ENCODE results near the gene HSPBP1.
A peak's percentile ranks its signal among the peaks of the same experiment; 100 is the strongest.

HSPBP1 gene

DNA sequence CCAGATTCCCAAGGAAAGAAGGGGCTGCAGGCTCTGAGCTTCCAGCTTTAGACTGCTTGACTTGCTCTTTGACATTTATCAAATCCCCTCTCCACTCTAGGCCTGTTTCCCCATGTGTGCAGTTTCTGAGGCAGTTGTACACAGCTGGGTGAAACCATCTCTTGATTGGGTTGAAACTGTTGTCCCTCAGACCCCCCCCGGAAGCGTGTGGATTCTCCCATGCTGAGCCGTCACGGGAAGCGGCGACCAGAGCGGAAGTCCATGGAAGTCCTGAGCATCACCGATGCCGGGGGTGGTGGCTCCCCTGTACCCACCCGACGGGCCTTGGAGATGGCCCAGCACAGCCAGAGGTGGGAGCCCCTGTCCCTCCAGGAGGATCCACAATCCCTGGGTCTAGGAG, 23.6 kb upstream of the HSPBP1 start:
- Histone ChIP-seq H3K36me3 (peaks cover 7 to 57% (median 40%) of the 10 kb centered on the region in 11 experiments), H3K9ac (peak overlapping the region in 6 of 11 experiments; percentile 24 to 75 (median 38); a peak in 4 of 22 replicates), H3K9me3 (replicated peaks in 1 of 11) (no peaks in the 10 kb centered on the region), H3K4me2 (peak overlapping the region in 3 of 11 experiments; percentile 24 to 97 (median 86); a peak in 3 of 22 replicates), H3K4me1 (peaks cover 15 to 53% (median 29%) of the 10 kb centered on the region in 10 experiments; a peak in 19 of 20 replicates), H3K27me3 (no peaks in the 10 kb centered on the region), H3K4me3 (no peak overlapping the region), H4K20me1 (no peaks in the 10 kb centered on the region), H3K27ac (0 out of 22 replicates have a peak overlapping the region, but pooled peaks of 1 of the 11 experiments have one; percentile 22)
- TF ChIP-seq Cebpa-rat (IDR thresholded peaks at IDR 0.05) = no peak

DNA sequence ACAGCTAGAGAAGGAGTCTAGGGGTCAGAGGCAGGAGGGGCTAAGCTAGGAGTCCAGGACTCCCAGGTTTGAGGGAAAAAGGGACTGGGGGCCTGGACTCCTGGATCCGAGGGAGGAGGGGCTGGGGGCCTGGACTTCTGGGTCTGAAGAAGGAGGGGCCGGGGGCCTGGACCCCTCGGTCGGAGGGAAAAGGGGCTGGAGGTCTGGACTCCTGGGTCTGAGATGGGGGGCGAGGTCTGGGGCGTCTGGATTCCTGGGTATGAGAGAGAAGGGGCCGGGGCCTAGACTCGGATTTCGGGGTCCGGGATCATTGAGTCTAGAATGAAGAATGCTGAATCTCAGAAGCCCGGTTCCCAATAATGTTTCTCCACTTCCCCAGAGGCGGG, 22.4 kb upstream of the HSPBP1 start:
- Histone ChIP-seq H4K20me1 (no peaks in the 10 kb centered on the region), H3K4me1 (peaks cover 15 to 53% (median 29%) of the 10 kb centered on the region in 10 experiments; a peak in 19 of 20 replicates), H3K27me3 (no peaks in the 10 kb centered on the region), H3K9ac (peak overlapping the region; percentile 59 to 80 (median 75)), H3K27ac (peak overlapping the region; percentile 53 to 77 (median 61); a peak in 20 of 22 replicates), H3K4me2 (peak overlapping the region; percentile 74 to 97 (median 86)), H3K4me3 (peak overlapping the region; percentile 46 to 71 (median 58)), H3K36me3 (peaks cover 7 to 49% (median 42%) of the 10 kb centered on the region in 11 experiments), H3K9me3 (replicated peaks in 1 of 11) (no peaks in the 10 kb centered on the region)
- TF ChIP-seq Cebpa-rat (IDR thresholded peaks at IDR 0.05) = no peak

DNA sequence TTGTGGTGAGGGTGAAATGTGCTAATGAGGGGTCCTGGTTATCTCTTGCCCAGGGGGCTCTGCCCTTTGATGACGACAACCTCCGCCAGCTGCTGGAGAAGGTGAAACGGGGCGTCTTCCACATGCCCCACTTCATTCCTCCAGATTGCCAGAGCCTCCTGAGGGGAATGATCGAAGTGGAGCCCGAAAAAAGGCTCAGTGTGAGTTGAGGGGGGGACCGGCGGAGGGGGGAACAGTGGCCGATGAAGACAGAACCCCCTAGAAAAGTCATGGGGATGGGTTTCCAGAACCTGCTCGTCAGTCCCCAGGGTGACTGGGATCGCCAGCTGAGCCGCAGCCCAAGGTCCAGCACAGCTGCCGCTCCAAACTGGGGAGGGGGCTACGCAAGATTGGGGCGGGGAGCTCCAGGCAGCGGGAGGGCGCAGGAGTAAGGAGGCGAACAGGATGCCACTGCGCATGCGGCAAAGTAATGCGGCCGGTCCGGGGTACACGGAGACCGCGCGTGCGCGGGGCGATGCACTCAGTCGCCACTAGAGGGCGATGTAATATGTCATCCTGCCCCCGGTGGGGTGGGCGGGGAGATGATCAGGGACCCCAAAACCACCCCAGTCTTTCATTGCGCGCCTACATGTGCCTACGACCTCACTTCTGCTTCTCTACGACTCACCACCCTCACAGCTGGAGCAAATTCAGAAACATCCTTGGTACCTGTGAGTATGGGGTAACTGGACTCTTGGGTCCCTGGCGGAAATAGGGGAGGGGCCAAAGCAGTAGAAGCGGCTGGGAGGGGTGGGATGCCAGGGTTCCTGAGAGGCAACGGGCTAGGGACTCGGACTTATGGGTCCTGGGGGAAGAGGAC, 21.8 kb upstream of the HSPBP1 start:
- Histone ChIP-seq H3K36me3 (peaks cover 2 to 45% (median 37%) of the 10 kb centered on the region in 11 experiments; a peak in 21 of 22 replicates), H3K9me3 (replicated peaks in 1 of 11) (no peaks in the 10 kb centered on the region), H3K27me3 (no peaks in the 10 kb centered on the region), H4K20me1 (no peaks in the 10 kb centered on the region), H3K9ac (peak overlapping the region; percentile 59 to 80 (median 75)), H3K27ac (peak overlapping the region; percentile 53 to 77 (median 61); a peak in 21 of 22 replicates), H3K4me3 (peak overlapping the region; percentile 46 to 71 (median 58)), H3K4me1 (peaks cover 15 to 50% (median 28%) of the 10 kb centered on the region in 10 experiments; a peak in 19 of 20 replicates), H3K4me2 (peak overlapping the region; percentile 74 to 97 (median 86))
- TF ChIP-seq Cebpa-rat (IDR thresholded peaks at IDR 0.05) = no peak

DNA sequence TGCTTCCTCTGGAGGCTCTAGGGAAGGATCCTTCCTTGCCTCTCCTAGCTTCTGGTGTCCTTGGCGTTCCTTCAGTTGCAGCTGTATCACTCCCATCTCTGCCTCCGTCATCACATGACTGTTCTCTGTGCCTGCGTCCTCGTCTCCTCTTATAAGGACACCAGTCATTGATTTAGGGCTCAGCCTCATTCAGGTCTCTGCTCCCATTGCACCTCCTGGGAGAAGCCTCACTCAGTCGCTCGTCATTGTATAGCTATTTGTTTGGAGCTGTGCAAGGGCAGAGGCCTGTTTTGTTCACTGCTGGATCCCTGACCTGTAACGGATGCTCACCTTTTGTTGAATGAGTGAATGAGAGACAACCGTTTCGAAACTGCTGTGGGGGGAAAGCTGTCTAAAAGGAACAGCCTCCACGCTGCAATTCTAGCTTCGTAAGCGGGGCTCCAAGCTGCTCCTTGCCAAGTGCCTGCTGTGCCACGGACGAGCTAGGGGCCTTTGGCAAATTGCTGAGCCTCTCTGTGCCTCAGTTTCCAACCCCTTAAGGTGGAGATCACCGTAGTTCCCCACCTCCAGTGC, 21.1 kb upstream of the HSPBP1 start:
- TF ChIP-seq Cebpa-rat (IDR thresholded peaks at IDR 0.05) = no peak
- peak overlapping the region in 5 of 11 experiments; percentile 58 to 72 (median 64); a peak in 4 of 22 replicates for H3K27ac ChIP-seq
- H3K4me2 ChIP-seq = peak overlapping the region; percentile 74 to 97 (median 86); a peak in 21 of 22 replicates
- no peaks in the 10 kb centered on the region for H3K27me3 ChIP-seq
- H3K4me3 ChIP-seq = peak overlapping the region in 3 of 10 experiments; percentile 57 to 64 (median 59); a peak in 3 of 20 replicates
- peaks cover 15 to 43% (median 25%) of the 10 kb centered on the region in 10 experiments; a peak in 19 of 20 replicates for H3K4me1 ChIP-seq
- peak overlapping the region in 6 of 11 experiments; percentile 61 to 78 (median 76); a peak in 8 of 22 replicates for H3K9ac ChIP-seq
- peaks cover 0 to 41% (median 30%) of the 10 kb centered on the region in 11 experiments; a peak in 20 of 22 replicates for H3K36me3 ChIP-seq
- no peaks in the 10 kb centered on the region for H3K9me3 ChIP-seq (replicated peaks in 1 of 11)
- no peaks in the 10 kb centered on the region for H4K20me1 ChIP-seq

GRCh38 chr19:55299991-55300390, 20.1 kb upstream of the HSPBP1 start:
- H3K9ac ChIP-seq = no peak overlapping the region
- no peak overlapping the region for H3K27ac ChIP-seq
- peaks cover 0 to 43% (median 35%) of the 10 kb centered on the region in 11 experiments; a peak in 17 of 22 replicates for H3K36me3 ChIP-seq
- no peaks in the 10 kb centered on the region for H4K20me1 ChIP-seq
- H3K4me3 ChIP-seq = no peak overlapping the region
- peaks cover 8 to 33% (median 22%) of the 10 kb centered on the region in 10 experiments; a peak in 19 of 20 replicates for H3K4me1 ChIP-seq
- no peak overlapping the region for H3K4me2 ChIP-seq
- no peak for TF ChIP-seq Cebpa-rat (IDR thresholded peaks at IDR 0.05)
- H3K27me3 ChIP-seq = no peaks in the 10 kb centered on the region
- no peaks in the 10 kb centered on the region for H3K9me3 ChIP-seq (replicated peaks in 1 of 11)

DNA sequence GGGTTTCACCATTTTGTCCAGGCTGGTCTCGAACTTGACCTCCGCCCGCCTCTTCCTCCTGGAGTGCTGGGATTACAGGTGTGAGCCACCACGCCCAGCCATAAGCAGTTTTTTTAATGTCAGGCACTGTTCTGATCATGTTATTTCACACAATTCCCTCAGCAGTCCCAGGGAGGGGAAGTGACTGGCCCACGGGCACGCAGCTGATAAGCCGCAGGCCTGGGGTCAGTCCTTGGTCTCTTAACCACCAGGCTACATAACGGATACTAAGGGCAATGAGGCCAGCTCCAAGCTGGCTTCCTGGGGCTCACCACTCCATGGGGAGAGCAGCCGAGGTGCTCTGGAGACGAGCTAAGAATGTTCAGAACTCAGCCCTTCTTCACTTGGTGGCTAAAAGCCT, 17.4 kb upstream of the HSPBP1 start:
- no peaks in the 10 kb centered on the region for H3K9me3 ChIP-seq (replicated peaks in 1 of 11)
- no peak overlapping the region for H3K4me3 ChIP-seq
- no peaks in the 10 kb centered on the region for H3K27me3 ChIP-seq
- H3K4me2 ChIP-seq = no peak overlapping the region
- no peak for TF ChIP-seq Cebpa-rat (IDR thresholded peaks at IDR 0.05)
- peaks cover 0 to 48% (median 28%) of the 10 kb centered on the region in 11 experiments; a peak in 17 of 22 replicates for H3K36me3 ChIP-seq
- no peak overlapping the region for H3K9ac ChIP-seq
- peaks cover 1 to 12% (median 10%) of the 10 kb centered on the region in 10 experiments; a peak in 17 of 20 replicates for H3K4me1 ChIP-seq
- no peaks in the 10 kb centered on the region for H4K20me1 ChIP-seq
- no peak overlapping the region for H3K27ac ChIP-seq

DNA sequence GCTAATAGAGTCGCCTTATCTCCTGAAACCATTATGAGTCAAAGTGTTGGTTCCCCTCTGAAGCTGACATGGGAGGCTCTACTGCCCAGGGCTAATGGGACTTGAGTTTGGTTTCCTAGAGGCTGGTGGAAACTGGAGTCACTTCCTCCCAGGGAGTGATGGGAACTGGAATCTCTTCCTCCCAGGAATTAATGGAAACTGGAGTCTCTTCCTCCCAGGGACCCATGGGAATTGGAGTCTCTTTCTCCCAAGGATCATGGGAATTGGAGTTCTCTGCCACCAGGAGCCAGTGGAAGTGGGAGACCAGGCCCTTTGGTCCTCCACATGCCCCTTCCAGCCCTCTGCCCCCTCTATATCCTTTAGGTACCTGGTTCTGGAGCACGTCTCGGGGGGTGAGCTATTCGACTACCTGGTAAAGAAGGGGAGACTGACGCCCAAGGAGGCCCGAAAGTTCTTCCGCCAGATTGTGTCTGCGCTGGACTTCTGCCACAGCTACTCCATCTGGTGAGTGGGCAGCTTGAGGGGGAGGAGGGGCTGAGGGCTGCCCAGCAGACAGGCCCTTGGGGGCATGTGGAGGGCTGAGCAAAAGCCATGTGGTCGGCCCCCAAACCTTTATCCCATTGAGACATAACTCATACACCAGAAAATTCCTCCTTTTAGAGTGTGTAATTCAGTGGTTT, 9.3 kb upstream of the HSPBP1 start:
- Histone ChIP-seq H4K20me1 (no peaks in the 10 kb centered on the region), H3K4me1 (peaks cover 0 to 19% (median 11%) of the 10 kb centered on the region in 10 experiments; a peak in 15 of 20 replicates), H3K9ac (no peak overlapping the region), H3K27me3 (no peaks in the 10 kb centered on the region), H3K4me3 (no peak overlapping the region), H3K4me2 (no peak overlapping the region), H3K36me3 (peaks cover 0 to 50% (median 18%) of the 10 kb centered on the region in 11 experiments; a peak in 13 of 22 replicates), H3K27ac (no peak overlapping the region), H3K9me3 (replicated peaks in 1 of 11) (no peaks in the 10 kb centered on the region)
- TF ChIP-seq Cebpa-rat (IDR thresholded peaks at IDR 0.05) = no peak

DNA sequence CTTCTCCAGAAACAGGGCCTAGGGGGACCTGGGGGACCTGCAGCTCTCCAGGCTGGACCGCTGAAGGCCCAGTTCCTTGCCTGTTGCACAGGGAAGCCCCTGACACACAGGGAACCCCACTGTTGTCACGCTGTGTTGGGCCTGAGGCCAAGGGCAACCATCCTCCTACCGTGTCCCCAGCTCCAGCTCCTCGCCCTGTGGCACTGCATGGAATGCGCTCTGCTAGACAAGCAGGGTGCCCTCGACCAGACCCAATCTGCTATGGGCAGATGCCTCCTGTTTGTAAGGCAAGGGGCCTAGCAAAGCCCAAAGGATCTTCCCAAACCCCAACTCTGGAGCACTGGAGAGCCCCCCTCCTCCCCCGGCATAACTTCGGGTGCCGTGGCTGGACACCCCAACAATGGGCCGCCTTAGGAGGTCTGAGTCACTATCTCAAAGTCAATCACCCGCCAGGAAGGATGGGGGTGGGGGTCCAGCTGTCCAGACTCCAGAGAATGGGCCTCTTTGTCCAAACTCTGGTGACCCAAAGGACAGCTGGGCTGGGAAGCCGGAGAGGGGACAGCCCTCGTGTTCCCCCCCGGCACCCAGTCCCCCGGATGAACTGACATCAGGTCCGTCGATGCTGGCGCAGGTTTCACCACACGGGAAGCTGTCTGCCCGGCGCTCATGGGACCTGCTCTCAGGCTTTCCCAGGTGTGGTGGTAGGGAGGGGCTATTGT, 7.6 kb upstream of the HSPBP1 start:
- Histone ChIP-seq H3K9ac (no peak overlapping the region; a peak in 1 of 22 replicates), H4K20me1 (no peaks in the 10 kb centered on the region), H3K27ac (no peak overlapping the region), H3K36me3 (peaks cover 0 to 34% (median 4%) of the 10 kb centered on the region in 11 experiments; a peak in 10 of 22 replicates), H3K4me2 (no peak overlapping the region), H3K4me3 (no peak overlapping the region), H3K4me1 (peaks cover 0 to 30% (median 21%) of the 10 kb centered on the region in 10 experiments; a peak in 15 of 20 replicates), H3K27me3 (no peaks in the 10 kb centered on the region), H3K9me3 (replicated peaks in 1 of 11) (no peaks in the 10 kb centered on the region)
- TF ChIP-seq Cebpa-rat (IDR thresholded peaks at IDR 0.05) = no peak

All from BLaER1 treated with 17β-estradiol and CSF1 and Interleukin-3, amounts not matched to agents 10 nM and 100 nM (cell line).